WTC11 (cell line): ENCODE data around the gene AKAP13. TPM values are rescaled to one million over a fixed set of nuclear protein-coding genes. Genes with fewer than 3 reads are reported as not detected.

Experiments
- ATAC-seq: fragments of 200-7000 bp; cut with Tn5 transposase; 2 replicates; pipeline ENCODE4 v1.10.0; 2021; ENCODE audit warnings: mild to moderate bottlenecking, moderate library complexity
- CTCF ChIA-PET: fragments of 300-600 bp; sonication (Branson Sonifier 250); formaldehyde crosslinking; loops from one replicate; lab custom pipeline; 2021; ENCODE audit warnings: antibody characterized with exemption; lab: Charles Lee
- POLR2A ChIA-PET: fragments of 350-600 bp; sonication (Branson Sonifier 250); formaldehyde crosslinking; loops from one replicate; lab custom pipeline; 2021; ENCODE audit warnings: antibody characterized with exemption; lab: Charles Lee
- DNase-seq: peaks from one replicate; pipeline ENCODE4 v3.0.0; 2021; ENCODE audit warnings: low spot score
- H3K27ac Mint-ChIP-seq: 2 replicates; pipeline ENCODE4 v1.8.0; 2021; ENCODE audit warnings: mixed read lengths
- H3K27me3 Mint-ChIP-seq: 2 replicates; pipeline ENCODE4 v1.8.0; 2021; ENCODE audit warnings: low read depth, mild to moderate bottlenecking, moderate library complexity, mixed read lengths
- H3K36me3 Mint-ChIP-seq: 2 replicates; pipeline ENCODE4 v1.8.0; 2021; ENCODE audit warnings: mixed read lengths
- H3K4me1 Mint-ChIP-seq: 2 replicates; pipeline ENCODE4 v1.8.0; 2022; ENCODE audit warnings: mixed read lengths
- H3K4me3 Mint-ChIP-seq: 2 replicates; pipeline ENCODE4 v1.8.0; 2021; ENCODE audit warnings: mild to moderate bottlenecking, moderate library complexity, mixed read lengths
- H3K9me3 Mint-ChIP-seq: 2 replicates; pipeline ENCODE4 v1.8.0; 2021; ENCODE audit warnings: mixed read lengths
- AR ChIP-seq: fragments of 250-450 bp; sonication (Bioruptor Pico); IDR thresholded peaks from 2 replicates; pipeline ENCODE4 v1.9.0; 2021; ENCODE audit warnings: mild to moderate bottlenecking
- ATF3 ChIP-seq: sonication (generic); formaldehyde crosslinking; conservative IDR thresholded peaks from 2 replicates; pipeline ENCODE4 v1.8.1; 2022; ENCODE audit warnings: mild to moderate bottlenecking, missing genetic modification reagents
- ETV6 ChIP-seq: sonication (generic); formaldehyde crosslinking; IDR thresholded peaks from 2 replicates; pipeline ENCODE4 v1.8.1; 2022; ENCODE audit warnings: mild to moderate bottlenecking, missing genetic modification reagents
- FOXJ3 ChIP-seq: sonication (generic); formaldehyde crosslinking; IDR thresholded peaks from 2 replicates; pipeline ENCODE4 v1.9.0; 2021; ENCODE audit warnings: missing genetic modification reagents, mild to moderate bottlenecking, borderline replicate concordance
- GABPB1 ChIP-seq: sonication (generic); formaldehyde crosslinking; IDR thresholded peaks from 2 replicates; pipeline ENCODE4 v1.8.1; 2023; ENCODE audit warnings: mild to moderate bottlenecking, missing genetic modification reagents
- GTF2I ChIP-seq: fragments of 250-450 bp; sonication (Bioruptor Pico); conservative IDR thresholded peaks from 2 replicates; pipeline ENCODE4 v1.4.0; 2021; ENCODE audit warnings: mild to moderate bottlenecking
- HMGA2 ChIP-seq: fragments of 250-450 bp; sonication (Bioruptor Pico); IDR thresholded peaks from 2 replicates; pipeline ENCODE4 v1.4.0; 2021; ENCODE audit warnings: mild to moderate bottlenecking, moderate library complexity
- HMGXB4 ChIP-seq: sonication (generic); formaldehyde crosslinking; IDR thresholded peaks from 2 replicates; pipeline ENCODE4 v1.8.1; 2023; ENCODE audit warnings: mild to moderate bottlenecking, moderate library complexity, missing genetic modification reagents
- JUN ChIP-seq: sonication (generic); formaldehyde crosslinking; IDR thresholded peaks from 2 replicates; pipeline ENCODE4 v1.8.0; 2023; ENCODE audit warnings: mild to moderate bottlenecking, missing genetic modification reagents
- MXD4 ChIP-seq: fragments of 250-450 bp; sonication (Bioruptor Pico); IDR thresholded peaks from 2 replicates; pipeline ENCODE4 v1.8.0; 2021; ENCODE audit warnings: mild to moderate bottlenecking, moderate library complexity, borderline replicate concordance
- NR2C2 ChIP-seq: sonication (generic); formaldehyde crosslinking; IDR thresholded peaks from 2 replicates; pipeline ENCODE4 v1.8.0; 2022; ENCODE audit warnings: mild to moderate bottlenecking, missing genetic modification reagents
- OVOL2 ChIP-seq: fragments of 250-450 bp; sonication (Bioruptor Pico); IDR thresholded peaks from 2 replicates; pipeline ENCODE4 v1.9.0; 2021; ENCODE audit warnings: mild to moderate bottlenecking, borderline replicate concordance
- SMAD3 ChIP-seq: sonication (generic); formaldehyde crosslinking; IDR thresholded peaks from 2 replicates; pipeline ENCODE4 v1.8.0; 2022; ENCODE audit warnings: missing genetic modification reagents, mild to moderate bottlenecking, borderline replicate concordance
- STAT6 ChIP-seq: sonication (generic); formaldehyde crosslinking; conservative IDR thresholded peaks from 2 replicates; pipeline ENCODE4 v1.8.1; 2023; ENCODE audit warnings: mild to moderate bottlenecking, low read depth, missing genetic modification reagents, moderate library complexity
- TP53 ChIP-seq: sonication (generic); formaldehyde crosslinking; IDR thresholded peaks from 2 replicates; pipeline ENCODE4 v1.8.1; 2023; ENCODE audit warnings: mild to moderate bottlenecking, missing genetic modification reagents
- ZNF121 ChIP-seq: sonication (generic); formaldehyde crosslinking; IDR thresholded peaks from 2 replicates; pipeline ENCODE4 v1.8.0; 2023; ENCODE audit warnings: missing genetic modification reagents
- ZNF263 ChIP-seq: sonication (generic); formaldehyde crosslinking; IDR thresholded peaks from 2 replicates; pipeline ENCODE4 v1.8.1; 2022; ENCODE audit warnings: low read depth, mild to moderate bottlenecking, moderate library complexity, missing genetic modification reagents
- ZNF396 ChIP-seq: fragments of 250-450 bp; sonication (Bioruptor Pico); IDR thresholded peaks from 2 replicates; pipeline ENCODE4 v1.8.0; 2021; ENCODE audit warnings: mild to moderate bottlenecking, moderate library complexity, borderline replicate concordance
- ZNF532 ChIP-seq: fragments of 250-450 bp; sonication (Bioruptor Pico); IDR thresholded peaks from 2 replicates; pipeline ENCODE4 v1.9.0; 2021; ENCODE audit warnings: mild to moderate bottlenecking, borderline replicate concordance
- ZSCAN18 ChIP-seq: fragments of 250-450 bp; sonication (Bioruptor Pico); IDR thresholded peaks from 2 replicates; pipeline ENCODE4 v2.1.2; 2022; ENCODE audit warnings: mild to moderate bottlenecking, moderate library complexity
- total RNA-seq: library from RNA; stranded (reverse); gene quantifications from 3 replicates; pipeline ENCODE4 v1.2.3, GENCODE V29; 2021

AKAP13 gene
- total RNA-seq, 1 experiment from 2014 or later: 50.3 TPM

GRCh38 chr15:85540085-85540797, 159.8 kb downstream of the AKAP13 start:
- Mint-ChIP-seq H3K4me3 (no peak overlapping the region), H3K36me3 (no peaks in the 10 kb centered on the region; the same call in 1 of the 2 replicates), H3K4me1 (peaks cover 22% of the 10 kb centered on the region), H3K27ac (no peak overlapping the region), H3K27me3 (no peaks in the 10 kb centered on the region), H3K9me3 (no peaks in the 10 kb centered on the region)
- ChIA-PET POLR2A (interaction anchor here (1.5 kb wide), 1 partner anchor 12 kb away, joined by 4 read pairs; no protein-coding TSS in a partner anchor), CTCF (no interaction called here)
- no peak for ATAC-seq
- no peak for DNase-seq
- TF ChIP-seq ETV6 (CRISPR knock-in tag) (no peak), AR (no peak), ZSCAN18 (CRISPR knock-in tag) (no peak), MXD4 (no peak), OVOL2 (CRISPR knock-in tag) (no peak), JUN (CRISPR knock-in tag) (no peak), FOXJ3 (CRISPR knock-in tag) (no peak), HMGXB4 (CRISPR knock-in tag) (no peak), TP53 (no peak), ZNF263 (CRISPR knock-in tag) (no peak)

- POLR2A ChIA-PET: no interaction called here
- TF ChIP-seq ZNF396 (no peak), ATF3 (CRISPR knock-in tag) (no peak), NR2C2 (CRISPR knock-in tag) (no peak), ZNF121 (CRISPR knock-in tag) (no peak), ZNF532 (CRISPR knock-in tag) (no peak), STAT6 (CRISPR knock-in tag) (no peak), HMGA2 (CRISPR knock-in tag) (no peak), JUN (CRISPR knock-in tag) (no peak), GTF2I (CRISPR knock-in tag) (no peak), OVOL2 (CRISPR knock-in tag) (no peak), SMAD3 (CRISPR knock-in tag) (no peak), GABPB1 (CRISPR knock-in tag) (no peak), TP53 (no peak)
These were observed 161.3 kb downstream of the AKAP13 start for GRCh38 chr15:85541744-85542143.

More at GRCh38 chr15:85541744-85542143, 161.3 kb downstream of the AKAP13 start:
- CTCF ChIA-PET: interaction anchor here (1.0 kb wide), 1 partner anchor 8 kb away, joined by 4 read pairs; no protein-coding TSS in a partner anchor
- Mint-ChIP-seq H3K36me3 (no peaks in the 10 kb centered on the region; the same call in 1 of the 2 replicates), H3K27ac (no peak overlapping the region), H3K4me1 (peaks cover 22% of the 10 kb centered on the region), H3K27me3 (no peaks in the 10 kb centered on the region), H3K9me3 (no peaks in the 10 kb centered on the region), H3K4me3 (no peak overlapping the region)
- ATAC-seq (no peak), DNase-seq (no peak)
